H1 (cell line): ENCODE measurements around the gene SLC12A7. TPM values are rescaled to one million over a fixed set of nuclear protein-coding genes. Genes with fewer than 3 reads are reported as not detected.

ENCODE experiments used
- CTCF ChIA-PET: fragments of 300-600 bp; sonication (Branson Sonifier 250); formaldehyde crosslinking; loops from one replicate; lab custom pipeline; 2021; ENCODE audit not compliant: partially characterized antibody; lab: Charles Lee
- POLR2A ChIA-PET: fragments of 300-600 bp; sonication (Branson Sonifier 250); formaldehyde crosslinking; loops from one replicate; lab custom pipeline; 2021; ENCODE audit warnings: inconsistent platforms; ENCODE audit not compliant: partially characterized antibody; lab: Charles Lee
- DNase-seq, 2 experiments: peaks; one replicate each; pipeline versions ENCODE4 v3.0.0 to v3.0.0-alpha.2; 2010 to 2022; ENCODE audit warnings: low spot score in 2 of 2, low read depth in 1 of 2, mixed read lengths in 1 of 2
- FAIRE-seq: peaks from 2 replicates; lab custom pipeline; 2011; peaks lifted over from hg19 to GRCh38; lab: Jason Lieb, UNC
- H2AFZ ChIP-seq: 2 replicates; pipeline ENCODE4 v1.8.1; 2012; ENCODE audit warnings: low read length, inconsistent platforms
- H2AK5ac ChIP-seq: 2 replicates; pipeline ENCODE4 v1.6.1; 2013; ENCODE audit warnings: low read depth, low read length
- H2BK120ac ChIP-seq: replicated peaks from 2 replicates; pipeline ENCODE3; 2013; ENCODE audit warnings: low read depth, low read length, inconsistent platforms
- H2BK12ac ChIP-seq: 2 replicates; pipeline ENCODE4 v1.6.1; 2013; ENCODE audit warnings: low read depth, low read length
- H2BK15ac ChIP-seq: 2 replicates; pipeline ENCODE4 v1.6.1; 2013; ENCODE audit warnings: low read length
- H2BK20ac ChIP-seq: 2 replicates; pipeline ENCODE4 v1.6.1; 2013; ENCODE audit warnings: low read length
- H2BK5ac ChIP-seq: 2 replicates; pipeline ENCODE4 v1.6.1; 2013; ENCODE audit warnings: low read depth, low read length
- H3K14ac ChIP-seq: 2 replicates; pipeline ENCODE4 v1.6.1; 2013; ENCODE audit warnings: inconsistent platforms; ENCODE audit not compliant: insufficient read length
- H3K18ac ChIP-seq: 2 replicates; pipeline ENCODE4 v1.6.1; 2013; ENCODE audit warnings: low read length; ENCODE audit errors: extremely low read depth
- H3K23ac ChIP-seq: 2 replicates; pipeline ENCODE4 v1.6.1; 2013; ENCODE audit warnings: inconsistent platforms; ENCODE audit not compliant: insufficient read length
- H3K23me2 ChIP-seq: 2 replicates; pipeline ENCODE4 v1.6.1; 2013; ENCODE audit warnings: low read depth, low read length
- H3K27ac ChIP-seq: 2 replicates; pipeline ENCODE4 v1.6.1; 2011; ENCODE audit warnings: low read depth, low read length, inconsistent platforms
- H3K27me3 ChIP-seq, 4 experiments: replicated peaks in 1 of 4; 1 replicate in 1 of 4; 2 replicates in 3 of 4; pipeline versions ENCODE4 v1.6.1 to v1.8.1; 2011 to 2013; ENCODE audit warnings: low read length in 3 of 4, mild to moderate bottlenecking in 3 of 4, inconsistent platforms in 2 of 4, mixed read lengths in 2 of 4, moderate library complexity in 1 of 4; ENCODE audit not compliant: control insufficient read depth in 3 of 4, insufficient read depth in 3 of 4; ENCODE audit errors: extremely low read depth in 1 of 4
- H3K36me3 ChIP-seq, 4 experiments: 2 replicates each; pipeline versions ENCODE4 v1.6.1 to v1.8.1; 2011 to 2013; ENCODE audit warnings: mild to moderate bottlenecking in 4 of 4, low read length in 3 of 4, moderate library complexity in 2 of 4, control low read depth in 1 of 4, inconsistent platforms in 1 of 4; ENCODE audit not compliant: insufficient read depth in 4 of 4, control insufficient read depth in 2 of 4
- H3K4ac ChIP-seq: replicated peaks from 2 replicates; pipeline ENCODE3; 2013; ENCODE audit warnings: low read length, low read depth, mixed read lengths, inconsistent platforms; ENCODE audit not compliant: insufficient read length
- H3K4me1 ChIP-seq, 4 experiments: replicated peaks in 1 of 4; 1 replicate in 1 of 4; 2 replicates in 3 of 4; pipeline versions ENCODE4 v1.6.1 to v1.8.1; 2011 to 2013; ENCODE audit warnings: low read length in 3 of 4, inconsistent platforms in 2 of 4, mixed read lengths in 1 of 4; ENCODE audit not compliant: insufficient read depth in 4 of 4, control insufficient read depth in 3 of 4
- H3K4me2 ChIP-seq, 2 experiments: 2 replicates each; pipeline versions ENCODE4 v1.6.1 to v1.8.1; 2011 to 2013; ENCODE audit warnings: low read depth in 2 of 2, low read length in 2 of 2, control low read depth in 1 of 2, inconsistent platforms in 1 of 2, mild to moderate bottlenecking in 1 of 2; ENCODE audit not compliant: insufficient read depth in 1 of 2
- H3K4me3 ChIP-seq, 4 experiments: fragments of 200-600, 300-600 bp in 1 of 4; sonication (generic), shearing (Covaris generic), sonication (Bioruptor Twin) in 1 of 4; 2 replicates each; pipeline versions ENCODE4 v1.5.1 to v1.8.1; 2011 to 2016; ENCODE audit warnings: low read length in 4 of 4, low read depth in 3 of 4, control low read depth in 2 of 4, inconsistent platforms in 2 of 4, mild to moderate bottlenecking in 2 of 4, mixed read lengths in 1 of 4, moderate library complexity in 1 of 4; ENCODE audit not compliant: insufficient read depth in 2 of 4; ENCODE audit errors: extremely low read depth in 1 of 4
- H3K56ac ChIP-seq: replicated peaks from 2 replicates; pipeline ENCODE3; 2013; ENCODE audit warnings: low read depth, mild to moderate bottlenecking, mixed read lengths, low read length, inconsistent platforms; ENCODE audit not compliant: insufficient read length
- H3K79me1 ChIP-seq: 2 replicates; pipeline ENCODE4 v1.6.1; 2013; ENCODE audit warnings: low read depth, low read length, control low read depth
- H3K79me2 ChIP-seq, 2 experiments: 2 replicates each; pipeline versions ENCODE4 v1.6.1 to v1.8.1; 2012 to 2013; ENCODE audit warnings: low read length in 2 of 2, mild to moderate bottlenecking in 2 of 2, inconsistent platforms in 1 of 2; ENCODE audit not compliant: insufficient read depth in 2 of 2, control insufficient read depth in 1 of 2
- H3K9ac ChIP-seq, 4 experiments: replicated peaks in 1 of 4; 1 replicate in 1 of 4; 2 replicates in 3 of 4; pipeline versions ENCODE4 v1.6.1 to v1.8.1; 2011 to 2013; ENCODE audit warnings: low read depth in 3 of 4, low read length in 3 of 4, control low read depth in 2 of 4, mild to moderate bottlenecking in 2 of 4, moderate library complexity in 2 of 4, inconsistent platforms in 1 of 4; ENCODE audit errors: extremely low read depth in 1 of 4
- H3K9me3 ChIP-seq, 2 experiments: 2 replicates each; pipeline versions ENCODE4 v1.6.1 to v1.8.1; 2012 to 2013; ENCODE audit warnings: mild to moderate bottlenecking in 2 of 2, moderate library complexity in 2 of 2, control low read depth in 1 of 2, inconsistent platforms in 1 of 2, low read depth in 1 of 2, low read length in 1 of 2, mixed read lengths in 1 of 2; ENCODE audit not compliant: insufficient read depth in 2 of 2
- H4K20me1 ChIP-seq, 2 experiments: replicated peaks in 1 of 2; 2 replicates each; pipeline versions ENCODE3 to v1.8.1; 2011 to 2013; ENCODE audit warnings: inconsistent platforms in 2 of 2, low read length in 2 of 2, mild to moderate bottlenecking in 1 of 2; ENCODE audit not compliant: insufficient read depth in 2 of 2, control insufficient read depth in 1 of 2
- H4K5ac ChIP-seq: 2 replicates; pipeline ENCODE4 v1.6.1; 2013; ENCODE audit warnings: low read length, low read depth, mixed read lengths, inconsistent platforms; ENCODE audit not compliant: insufficient read length
- H4K8ac ChIP-seq: 2 replicates; pipeline ENCODE4 v1.8.0; 2013; ENCODE audit warnings: mild to moderate bottlenecking, moderate library complexity, low read length, inconsistent platforms; ENCODE audit not compliant: insufficient read depth; ENCODE audit errors: extremely low read depth
- H4K91ac ChIP-seq: replicated peaks from 2 replicates; pipeline ENCODE3; 2013; ENCODE audit warnings: low read length, mixed read lengths, inconsistent platforms; ENCODE audit not compliant: insufficient read length
- CBX8 ChIP-seq: fragments of 300-800, 300-1000 bp; sonication (generic); IDR thresholded peaks from 2 replicates; pipeline ENCODE4 v1.7.1; 2016; ENCODE audit warnings: low read depth, low read length, borderline replicate concordance
- KDM5A ChIP-seq: fragments of 200-600 bp; IDR thresholded peaks from 2 replicates; pipeline ENCODE4 v1.7.1; 2012; ENCODE audit warnings: mild to moderate bottlenecking, low read length, inconsistent platforms, mixed read lengths
- NANOG ChIP-seq: IDR thresholded peaks from 2 replicates; pipeline ENCODE4 v1.6.1; 2011; ENCODE audit warnings: low read length, low read depth, mild to moderate bottlenecking, inconsistent platforms; ENCODE audit not compliant: insufficient read depth, poor library complexity, severe bottlenecking
- POLR2AphosphoS5 ChIP-seq: IDR thresholded peaks from 2 replicates; pipeline ENCODE4 v1.6.1; 2011; ENCODE audit warnings: low read depth, low read length
- WGBS, 2 experiments: shearing (Covaris generic) in 1 of 2; methylation state at CpG; one replicate each; pipeline versions ENCODE4 v1.1.6 to v1.1.7; 2013 to 2015; ENCODE audit warnings: low lambda C conversion rate in 2 of 2, mixed read lengths in 2 of 2, inconsistent platforms in 1 of 2, low coverage in 1 of 2, missing lambda C conversion rate in 1 of 2; ENCODE audit not compliant: insufficient replicate concordance in 2 of 2, insufficient coverage in 1 of 2, insufficient read length in 1 of 2; ENCODE audit errors: extremely low coverage in 1 of 2, missing lambda C conversion rate in 1 of 2; 5-methylcytosine and 5-hydroxymethylcytosine counted together
- polyA plus RNA-seq, 7 experiments: library from polyadenylated mRNA; depleted of rRNA in 3 of 7; stranded (reverse) in 5 of 7; unstranded in 2 of 7; fragments of >200 nt in 5 of 7; fragments of 200-250 nt in 2 of 7; gene quantifications; 1 replicate in 5 of 7; 2 replicates in 1 of 7; 4 replicates in 1 of 7; pipeline versions ENCODE4 v1.2.1 to v1.2.3, GENCODE V29; 2011 to 2013; ENCODE audit warnings: missing spikeins in 2 of 7, mixed read lengths in 2 of 7
- total RNA-seq: library from RNA; stranded (reverse); fragmentation: NEBNext Ultra II Directional; extraction: Animal tissue kit (Norgen Biotek cat#: 25700); gene quantifications from 2 replicates; pipeline ENCODE4 v1.2.1, GENCODE V29; 2021

The SLC12A7 gene
- total and polyA plus RNA-seq, 2 of the 8 experiments (the other 6 are each of a cell fraction or from before 2014, with no cell fraction given): 23.5 to 39.7 TPM

- no peak overlapping the region for H3K18ac ChIP-seq
- H2BK15ac ChIP-seq: no peak overlapping the region
- no peak overlapping the region for H2AFZ ChIP-seq
- H3K4me2 ChIP-seq: no peak overlapping the region
- DNase-seq: no peak
- peaks cover 3 to 10% of the 10 kb centered on the region in 2 experiments for H4K20me1 ChIP-seq
- H3K27ac ChIP-seq: no peak overlapping the region
- H2BK20ac ChIP-seq: no peak overlapping the region
- H3K4me3 ChIP-seq: no peak overlapping the region
- H3K23me2 ChIP-seq: peaks cover 1% of the 10 kb centered on the region; the same call in 1 of the 2 replicates
- H3K79me2 ChIP-seq: peaks cover 0 to 22% of the 10 kb centered on the region in 2 experiments; a peak in 3 of 4 replicates
- H4K8ac ChIP-seq: no peak overlapping the region
- no peak overlapping the region for H3K56ac ChIP-seq
- no peaks in the 10 kb centered on the region; a peak in 1 of 7 replicates for H3K27me3 ChIP-seq
- no peak overlapping the region for H3K23ac ChIP-seq
- peaks cover 0 to 25% (median 16%) of the 10 kb centered on the region in 4 experiments; a peak in 6 of 7 replicates for H3K4me1 ChIP-seq
- no peaks in the 10 kb centered on the region for H3K9me3 ChIP-seq
- 75% methylated on average over 17 of the region's 19 CpGs; no CpG with 5 or more reads in 1 of the 2 experiments for WGBS, 2 experiments
- no peak overlapping the region for H3K9ac ChIP-seq
- CTCF ChIA-PET: interaction anchor here (1.0 to 1.5 kb wide), 6 partner anchors 13 to 211 kb away, joined by 3 to 4 read pairs (median 3); no protein-coding TSS in a partner anchor
- H3K4ac ChIP-seq: no peak overlapping the region
- peaks cover 13% of the 10 kb centered on the region for H3K79me1 ChIP-seq
- no peaks in the 10 kb centered on the region for H3K36me3 ChIP-seq
- no peak overlapping the region for H2BK12ac ChIP-seq
- no peak overlapping the region for H3K14ac ChIP-seq
- no peak overlapping the region for H2BK120ac ChIP-seq
- no peak overlapping the region for H4K5ac ChIP-seq
- TF ChIP-seq KDM5A: no peak
- no peak for TF ChIP-seq POLR2AphosphoS5
- no peak for TF ChIP-seq NANOG
- TF ChIP-seq CBX8: no peak
- no peak for FAIRE-seq
- no peak overlapping the region for H4K91ac ChIP-seq
- POLR2A ChIA-PET: interaction anchor here (1.1 to 1.4 kb wide), 4 partner anchors 14 to 25 kb away, joined by 3 to 5 read pairs (median 4); no protein-coding TSS in a partner anchor
- no peak overlapping the region for H2BK5ac ChIP-seq
- no peak overlapping the region for H2AK5ac ChIP-seq
These were observed 2.1 kb upstream of the SLC12A7 start for GRCh38 chr5:1113805-1114586.
